ENCODE measurements around the gene RAPSN.

Gene RAPSN

GRCh38 chr11:47392546-47393162, 56.3 kb downstream of the RAPSN start:
- TF ChIP-seq CTCF (conservative IDR thresholded peaks at IDR 0.05): no peak
- no peak overlapping the region for H3K27ac ChIP-seq

GRCh38 chr11:47391711-47392432, 57.1 kb downstream of the RAPSN start:
- no peak for TF ChIP-seq CTCF (conservative IDR thresholded peaks at IDR 0.05)
- no peak overlapping the region for H3K27ac ChIP-seq

- no peak overlapping the region for H3K27ac ChIP-seq
- no peak for TF ChIP-seq CTCF (conservative IDR thresholded peaks at IDR 0.05)
Observed at GRCh38 chr11:47391077-47391583, 57.8 kb downstream of the RAPSN start.

GRCh38 chr11:47390422-47390760, 58.5 kb downstream of the RAPSN start:
- no peak for TF ChIP-seq CTCF (conservative IDR thresholded peaks at IDR 0.05)
- no peak overlapping the region for H3K27ac ChIP-seq

GRCh38 chr11:47389577-47390421, 59.1 kb downstream of the RAPSN start:
- no peak overlapping the region for H3K27ac ChIP-seq
- no peak for TF ChIP-seq CTCF (conservative IDR thresholded peaks at IDR 0.05)

- no peak for TF ChIP-seq CTCF (conservative IDR thresholded peaks at IDR 0.05)
- no peak overlapping the region for H3K27ac ChIP-seq
Observed at GRCh38 chr11:47388697-47389576, 60.0 kb downstream of the RAPSN start.

Data from VCaP (cell line).